Stimulated activated CD4-positive, alpha-beta T cell treated with anti-CD3 and anti-CD28 coated beads, Interleukin-4, amount 100 ng/mL, for 48 hours (primary cell): ENCODE data around the gene BNC1.
"Not testable (repeated sequence)": the region's sequence is repeated elsewhere in the genome, so short reads cannot be mapped to it uniquely, and the experiment has no call there.

Experiments
- DNase-seq, 2 donors: peaks; one replicate each; pipeline ENCODE4 v3.0.0-alpha.2; 2020; ENCODE audit warnings: low read depth in 2 of 2

The BNC1 gene

DNA sequence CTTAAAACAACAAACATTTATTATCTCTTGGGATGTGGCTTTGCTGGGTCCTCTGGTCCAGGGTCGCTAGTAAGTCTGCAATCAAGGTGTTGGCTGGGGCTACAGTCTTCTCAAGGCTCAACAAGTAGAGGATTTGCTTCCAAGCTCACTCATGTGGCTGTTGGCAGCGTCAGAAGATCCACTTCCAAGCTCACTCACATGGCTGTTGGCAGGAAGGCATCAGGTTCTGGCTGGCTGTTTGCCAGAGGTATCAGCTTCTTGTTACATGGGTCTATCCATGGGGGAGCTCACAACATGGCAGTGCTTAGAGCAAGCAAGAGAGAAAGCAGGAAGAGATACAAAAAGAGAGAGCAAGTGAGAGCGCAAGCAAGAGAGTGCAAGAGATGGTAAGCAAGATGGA is 15.0 kb upstream of the BNC1 start:
- DNase-seq = no peak

DNA sequence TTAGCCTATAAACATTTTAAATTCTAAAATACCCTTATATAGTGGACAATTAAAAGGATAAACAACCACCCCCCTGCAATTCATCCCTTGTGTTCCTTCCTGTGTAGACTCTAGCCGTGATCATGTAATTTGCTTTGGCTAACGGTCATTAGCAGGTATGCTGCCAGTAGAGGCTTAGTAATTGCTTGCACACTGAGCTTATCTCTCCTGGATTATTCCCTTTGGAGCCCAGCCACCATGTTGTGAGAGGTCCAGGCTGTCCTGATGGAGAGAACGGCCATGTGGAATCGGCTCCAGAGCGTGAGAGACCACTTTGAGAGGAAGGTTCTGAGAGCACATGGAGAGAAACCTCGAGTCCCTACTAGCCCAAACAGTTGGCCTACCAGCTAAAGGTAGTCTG is 11.0 kb upstream of the BNC1 start:
- DNase-seq = no peak

DNA sequence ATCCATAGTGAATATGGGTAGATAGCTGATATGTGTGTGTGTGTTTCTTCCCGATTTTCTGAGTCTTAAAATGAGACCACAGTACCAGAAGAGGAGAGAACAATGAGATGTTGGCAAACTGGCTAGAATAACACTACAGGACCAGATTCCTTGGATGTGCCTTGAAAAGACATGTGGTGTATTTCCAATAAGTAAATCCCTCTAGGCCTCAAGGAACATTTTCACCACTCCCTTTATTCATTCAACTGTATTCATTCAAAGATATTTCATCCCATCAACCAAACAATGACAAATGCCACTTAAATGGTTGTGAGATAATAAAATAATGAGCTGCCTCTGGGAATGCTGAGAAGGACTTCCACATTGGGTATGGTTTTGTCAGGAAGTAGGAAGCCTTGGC is 8.7 kb upstream of the BNC1 start:
- no peak for DNase-seq

DNA sequence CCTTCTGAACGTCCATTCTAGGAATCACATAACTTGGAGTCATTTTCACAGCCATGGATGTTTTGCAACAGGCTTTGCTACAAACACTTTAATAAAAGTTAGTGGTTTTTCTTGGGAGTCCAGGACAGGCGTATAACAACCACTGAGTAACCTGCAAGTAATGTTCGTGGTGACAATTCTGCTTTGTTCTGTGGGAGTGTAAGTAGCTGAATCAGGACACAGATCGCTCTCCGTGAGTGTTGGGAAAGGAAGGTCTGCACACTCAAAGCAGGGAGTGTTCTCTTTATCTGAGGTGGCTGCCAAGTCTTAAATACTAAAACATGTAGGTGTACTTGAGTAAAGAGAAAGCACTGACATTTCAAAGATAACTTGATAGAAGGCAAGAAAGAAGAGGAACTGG is 7.9 kb upstream of the BNC1 start:
- DNase-seq = no peak

DNA sequence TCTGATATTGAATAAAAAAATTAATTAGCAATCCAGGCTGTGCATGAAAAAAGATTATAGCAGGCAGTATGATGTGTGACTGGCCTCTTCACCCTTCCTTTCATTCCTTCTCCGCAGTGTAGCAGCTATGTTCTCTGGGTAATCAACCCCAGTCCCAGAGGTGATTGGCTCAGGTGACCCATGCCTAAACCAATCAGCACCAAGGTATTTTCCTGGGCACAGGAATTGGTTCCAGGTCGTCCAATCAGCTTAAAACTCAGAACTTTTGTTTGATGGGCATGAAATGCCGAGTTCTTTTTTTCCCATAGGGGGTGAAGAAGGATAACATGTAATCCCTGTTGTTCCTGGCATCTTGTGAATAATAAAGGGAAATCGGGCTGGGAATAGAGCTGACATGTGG is 5.8 kb upstream of the BNC1 start:
- no peak for DNase-seq

DNA sequence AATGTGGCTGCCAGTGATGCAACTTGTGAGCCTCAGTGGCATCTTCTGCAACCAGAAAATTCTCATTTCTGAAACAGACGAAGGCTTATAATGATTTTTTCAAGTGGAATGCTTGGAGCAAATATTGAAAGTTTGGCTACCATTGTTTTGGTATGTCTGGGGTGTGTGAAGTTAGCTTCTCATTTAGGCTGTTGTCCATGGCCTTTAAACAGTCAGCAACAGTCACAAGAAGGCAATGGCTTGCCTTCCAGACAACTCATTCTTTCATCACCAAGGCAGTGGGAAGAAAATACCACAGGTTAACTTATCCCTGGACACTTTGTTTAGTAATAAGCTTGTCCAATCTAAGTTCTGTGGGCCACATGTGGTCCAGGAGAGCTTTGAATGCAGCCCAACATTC is 4.7 kb upstream of the BNC1 start:
- DNase-seq = no peak

DNA sequence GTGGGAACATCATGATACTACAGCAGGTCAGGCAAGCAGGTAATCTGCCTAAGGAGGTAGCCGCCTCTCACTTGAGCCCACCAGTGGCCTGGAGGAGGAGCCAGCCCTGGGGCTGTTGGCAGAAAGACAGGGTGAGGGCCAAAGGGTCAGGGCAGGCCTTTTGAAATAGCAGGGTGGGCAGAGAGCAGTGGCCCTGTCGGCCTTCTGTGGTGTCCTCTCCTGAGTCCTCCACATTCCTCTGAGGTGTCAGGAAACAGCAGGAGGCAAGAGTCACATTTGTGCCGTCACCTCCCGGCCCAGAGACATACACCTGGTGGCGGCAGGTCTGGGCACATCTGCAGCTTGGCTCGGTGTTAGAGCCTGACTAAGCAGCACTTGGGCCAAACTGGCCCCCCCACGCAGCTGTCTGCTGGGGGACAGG is 3.9 kb upstream of the BNC1 start:
- no peak for DNase-seq

DNA sequence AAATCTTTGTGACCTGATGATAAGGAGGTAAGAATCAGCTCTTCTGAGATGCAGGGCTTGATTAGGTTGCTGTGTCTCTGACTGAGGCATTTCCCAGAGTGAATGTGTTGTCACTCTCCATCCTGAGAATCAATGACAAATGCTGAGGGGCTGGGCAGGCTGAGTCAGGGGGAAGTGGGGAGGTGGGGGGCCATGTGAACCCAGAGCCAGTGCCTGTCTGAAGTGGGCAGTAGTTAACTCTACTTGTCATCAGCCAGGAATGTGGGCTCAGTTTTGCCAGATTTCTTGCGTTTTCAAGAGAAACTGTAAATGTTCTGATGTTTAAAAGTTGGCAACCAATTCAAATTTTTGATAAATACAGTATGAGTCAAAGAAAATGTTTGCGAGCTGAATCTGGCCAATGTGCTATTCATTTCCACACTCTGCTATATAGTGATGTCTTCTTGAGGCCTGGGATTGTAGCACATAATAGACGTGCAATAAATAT is 3.1 kb upstream of the BNC1 start:
- no peak for DNase-seq

DNA sequence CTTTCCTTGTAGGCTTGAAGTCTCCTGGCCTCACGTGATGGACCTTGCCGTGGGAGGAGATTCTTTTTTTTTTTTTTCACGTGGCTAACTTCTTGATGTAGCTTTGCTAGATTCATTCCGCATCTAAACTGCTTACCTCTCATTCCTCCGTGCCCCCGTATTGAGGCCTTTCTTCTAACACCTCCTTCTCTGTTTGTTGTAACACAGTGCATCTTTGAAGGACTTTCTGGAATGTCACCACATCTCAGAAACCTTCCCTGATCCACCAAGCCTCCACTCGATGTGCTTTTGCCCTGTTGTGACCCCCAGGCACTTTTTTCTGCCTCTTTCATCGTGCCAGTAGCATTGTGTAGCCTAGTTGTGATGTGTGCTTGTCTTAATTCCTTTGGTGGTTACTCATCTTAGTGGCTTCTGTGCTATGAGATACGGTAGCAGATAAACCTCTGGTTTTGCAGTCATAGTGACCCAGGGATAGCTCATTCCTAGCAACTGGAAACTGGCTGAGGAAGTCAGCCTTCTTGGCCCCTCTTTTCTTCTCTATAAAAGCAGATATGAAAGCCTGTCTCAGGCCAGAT is 1.6 kb upstream of the BNC1 start:
- no peak for DNase-seq

DNA sequence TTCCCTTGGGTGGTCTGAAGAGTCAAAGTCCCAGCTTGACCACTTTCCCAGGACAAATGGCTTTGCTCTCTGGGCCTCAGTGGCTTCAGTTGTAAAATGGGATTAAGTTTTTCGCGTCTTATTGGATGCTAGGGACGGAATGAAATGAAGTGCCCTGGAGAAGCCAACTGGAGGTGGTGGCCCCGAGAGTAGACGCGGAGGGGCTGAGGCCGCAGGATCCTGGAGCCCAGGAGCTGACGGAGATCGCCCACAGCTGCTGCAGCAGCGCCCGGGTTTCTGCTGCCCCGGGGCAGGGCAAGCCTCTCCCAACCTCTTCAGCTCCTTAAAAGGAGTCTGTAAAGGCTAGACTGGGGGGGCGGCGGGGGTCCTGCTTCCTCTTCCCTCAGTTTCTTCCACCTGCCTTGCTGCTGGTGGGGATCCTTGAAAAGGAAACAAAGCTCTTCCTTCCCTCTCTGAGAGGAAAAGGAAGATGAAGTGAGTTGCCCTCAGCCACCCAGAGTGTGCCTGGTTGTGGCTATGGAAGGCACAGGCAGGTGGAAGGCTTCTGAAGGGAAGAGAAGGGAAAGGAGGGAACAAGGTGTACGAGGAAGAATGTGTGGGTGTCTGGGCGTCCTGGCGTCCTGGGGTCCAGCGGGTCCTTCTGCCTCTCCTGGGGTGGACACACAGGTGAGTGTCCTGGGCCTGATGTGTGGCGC is 967 bp upstream of the BNC1 start:
- DNase-seq = no peak

DNA sequence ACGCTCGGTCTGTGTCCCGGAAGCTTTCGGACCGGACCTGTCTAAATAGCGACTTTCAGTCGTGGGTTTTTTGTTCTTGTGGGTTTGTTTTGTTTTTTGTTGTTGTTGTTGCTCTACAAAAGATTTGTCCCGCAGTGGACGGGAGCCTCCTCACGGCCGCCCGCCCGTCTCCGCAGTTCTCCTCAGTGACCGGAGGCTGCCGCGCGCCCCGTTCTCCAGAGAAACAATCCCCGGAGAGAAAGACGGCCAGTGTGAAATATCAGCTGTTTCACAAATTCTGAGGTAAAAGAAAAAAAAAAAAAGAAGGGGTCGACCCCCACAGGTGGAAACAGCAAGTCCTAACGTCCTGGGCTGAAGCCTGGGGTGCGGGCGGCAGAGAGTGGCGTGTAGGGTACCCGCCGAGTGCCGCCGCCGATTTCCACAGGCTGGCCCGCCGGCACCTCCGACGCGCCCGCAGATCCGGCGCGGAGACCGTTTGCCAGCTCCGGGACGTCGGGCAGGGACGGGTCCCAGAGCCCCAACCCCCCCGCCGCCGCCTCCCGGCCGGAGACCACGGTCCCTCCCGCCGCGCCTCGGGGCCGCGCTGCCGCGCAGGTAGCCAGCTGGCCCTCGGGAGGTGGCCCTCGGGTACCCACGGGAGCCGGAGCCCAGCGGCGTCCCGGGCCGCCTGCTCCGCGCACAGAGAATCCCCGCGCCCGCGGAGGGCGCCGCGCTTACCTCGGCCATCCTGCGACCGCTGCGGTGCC is 478 bp downstream of the BNC1 start:
- no peak for DNase-seq

DNA sequence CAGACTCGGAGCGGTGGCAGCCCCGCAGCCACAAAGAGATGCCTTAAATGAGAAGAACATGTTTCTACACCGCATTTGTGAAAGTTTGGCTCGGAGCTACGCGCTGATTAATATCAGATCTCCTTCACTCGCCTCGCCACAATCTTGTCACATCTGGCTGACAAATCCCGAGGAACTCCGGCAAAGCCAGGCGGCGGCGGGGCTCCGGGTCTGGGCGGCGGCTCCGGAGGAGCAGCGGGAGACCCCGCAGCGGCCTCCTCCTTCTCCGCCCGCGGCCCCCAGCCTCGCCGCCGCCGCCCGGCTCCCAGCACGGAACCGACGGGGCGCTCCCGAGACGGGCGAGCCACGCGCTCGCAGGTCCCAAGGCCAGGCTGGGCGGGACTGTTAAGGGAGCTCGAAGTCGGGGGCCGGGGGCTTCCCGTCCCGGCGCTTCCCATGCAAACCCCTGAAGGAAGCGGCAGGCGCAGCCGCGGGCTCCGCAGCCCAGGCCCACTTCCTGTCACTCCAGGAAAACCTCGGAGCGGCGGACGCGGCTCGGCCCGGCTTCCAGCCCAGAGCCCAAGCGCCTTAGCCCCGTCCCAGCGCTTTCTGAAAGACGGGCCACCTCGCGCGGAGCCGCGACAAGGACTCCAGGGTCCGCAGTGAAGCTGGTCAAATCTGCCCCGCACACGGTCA is 1.2 kb downstream of the BNC1 start:
- DNase-seq = no peak

DNA sequence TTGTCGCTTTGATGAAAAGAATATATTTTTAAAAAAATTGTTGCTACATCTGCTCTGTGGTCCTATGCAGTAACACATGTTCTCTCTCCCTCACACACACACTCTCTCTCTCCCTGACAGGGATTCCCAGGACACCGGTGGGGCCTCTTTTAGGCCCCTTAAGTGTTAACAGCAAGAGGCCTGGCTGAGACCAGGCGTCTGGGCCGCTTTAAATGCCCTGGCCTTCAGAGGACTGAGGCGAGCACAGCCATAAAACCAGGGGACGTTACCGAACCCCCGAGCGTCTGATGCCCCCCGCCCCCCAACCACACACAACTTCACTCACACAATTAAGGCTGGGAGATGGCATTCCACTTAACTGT is 1.7 kb downstream of the BNC1 start:
- no peak for DNase-seq

DNA sequence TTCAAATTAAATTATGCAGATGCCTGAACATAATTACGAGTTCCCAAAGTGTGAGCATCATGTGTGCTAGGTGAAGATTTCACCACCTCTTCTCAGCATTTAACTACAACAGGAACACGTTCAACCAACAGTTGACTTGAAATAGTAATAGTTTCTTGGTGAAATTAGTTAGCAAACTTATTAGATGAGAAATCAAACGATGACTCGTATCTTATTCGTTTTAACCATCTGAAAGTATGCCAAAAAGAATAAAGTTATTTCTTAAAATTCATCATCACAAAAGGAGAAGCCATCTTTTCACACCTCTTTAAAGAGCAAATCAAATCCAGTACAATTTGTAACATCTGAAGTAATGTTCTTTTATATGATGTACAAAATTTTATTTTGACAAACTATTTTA is 2.3 kb downstream of the BNC1 start:
- no peak for DNase-seq

DNA sequence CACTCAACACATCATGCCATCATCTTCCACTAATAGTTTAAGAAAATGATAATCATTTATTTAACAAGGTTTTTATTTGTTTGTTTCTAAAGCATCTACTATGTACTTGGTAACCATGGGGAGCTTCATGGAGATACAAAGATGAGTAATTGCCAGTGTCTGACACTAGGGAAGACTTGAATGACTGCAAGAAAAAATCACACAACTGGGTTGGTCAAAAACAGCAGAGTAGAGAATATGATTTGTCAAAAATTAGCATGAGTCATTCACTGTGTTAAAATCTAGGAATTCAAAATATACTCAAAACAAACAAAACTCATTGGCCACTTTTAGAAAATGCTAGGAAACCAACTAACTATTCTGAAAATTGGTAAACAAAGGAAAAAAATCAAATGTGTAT is 6.3 kb downstream of the BNC1 start:
- no peak for DNase-seq

DNA sequence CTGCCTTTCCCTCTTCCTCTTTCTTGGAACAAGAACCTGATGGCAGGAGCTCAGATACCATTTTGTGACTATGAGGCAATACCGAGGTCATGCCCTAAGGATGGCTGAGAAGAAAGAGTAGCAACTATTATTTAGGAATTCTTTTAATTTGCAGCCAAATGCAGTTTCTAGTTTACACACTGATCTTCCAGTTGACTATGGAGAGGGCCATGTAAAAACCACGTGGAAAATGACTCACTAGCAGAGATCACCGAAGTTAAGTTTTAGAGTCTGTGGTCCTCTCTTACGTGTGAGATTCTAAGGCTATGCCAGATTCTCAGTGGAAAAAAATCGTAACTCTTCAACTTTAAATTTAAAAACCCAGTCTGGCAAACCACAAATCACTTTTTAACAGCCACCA is 7.8 kb downstream of the BNC1 start:
- no peak for DNase-seq

DNA sequence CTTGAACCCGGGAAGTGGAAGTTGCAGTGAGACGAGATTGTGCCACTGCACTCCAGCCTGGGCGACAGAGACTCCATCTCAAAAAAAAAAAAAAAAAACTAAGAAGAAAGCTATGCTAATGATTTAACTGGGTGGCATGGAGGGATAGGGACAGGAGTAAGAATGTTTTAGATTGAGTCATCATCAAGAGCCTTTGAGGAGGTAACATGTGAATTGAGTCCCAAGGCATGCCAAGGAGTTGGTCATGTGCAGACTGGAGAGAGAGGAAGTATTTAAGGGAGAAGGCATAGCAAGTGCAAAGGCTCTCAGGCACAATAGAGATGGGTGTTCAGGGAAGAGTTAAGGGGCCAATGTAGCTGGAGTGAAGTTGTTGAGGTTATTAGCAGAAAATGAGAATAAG is 9.1 kb downstream of the BNC1 start:
- DNase-seq = no peak

DNA sequence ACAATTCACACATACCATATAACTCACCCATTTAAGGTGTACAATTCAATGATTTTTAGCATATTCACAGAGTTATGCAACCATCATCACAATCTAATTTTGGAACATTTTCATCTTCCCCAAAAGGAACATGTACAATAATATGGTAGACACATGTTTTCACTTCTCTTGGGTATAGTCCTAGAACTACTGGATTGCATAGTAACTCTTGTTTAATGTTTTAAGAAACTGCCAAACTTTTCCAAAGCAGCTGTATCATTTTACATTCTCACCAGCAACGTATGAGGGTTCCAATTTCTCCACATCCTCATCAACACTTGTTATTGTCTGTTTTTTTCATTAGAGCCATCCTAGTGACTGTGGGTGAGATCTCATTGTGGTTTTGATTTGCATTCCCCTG is 14.3 kb downstream of the BNC1 start:
- no peak for DNase-seq

DNA sequence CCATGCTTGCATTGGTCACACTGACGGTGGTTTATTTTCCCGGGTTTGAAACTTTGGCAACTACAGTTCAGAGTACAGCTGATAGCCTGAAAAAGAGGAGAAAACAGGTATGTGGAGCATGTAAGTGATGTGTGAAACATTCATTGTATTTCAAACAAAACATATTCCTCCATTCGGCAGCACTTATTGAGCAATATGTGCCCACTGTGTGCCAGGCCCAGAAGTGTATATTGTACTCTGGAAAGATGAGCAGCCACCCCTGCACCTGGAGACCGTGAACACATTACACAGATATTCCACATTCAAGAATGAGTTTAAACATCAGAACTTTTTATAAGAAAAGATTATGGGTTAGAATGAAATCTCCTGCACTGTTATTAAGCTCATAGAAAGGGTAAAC is 16.3 kb downstream of the BNC1 start:
- DNase-seq = no peak

DNA sequence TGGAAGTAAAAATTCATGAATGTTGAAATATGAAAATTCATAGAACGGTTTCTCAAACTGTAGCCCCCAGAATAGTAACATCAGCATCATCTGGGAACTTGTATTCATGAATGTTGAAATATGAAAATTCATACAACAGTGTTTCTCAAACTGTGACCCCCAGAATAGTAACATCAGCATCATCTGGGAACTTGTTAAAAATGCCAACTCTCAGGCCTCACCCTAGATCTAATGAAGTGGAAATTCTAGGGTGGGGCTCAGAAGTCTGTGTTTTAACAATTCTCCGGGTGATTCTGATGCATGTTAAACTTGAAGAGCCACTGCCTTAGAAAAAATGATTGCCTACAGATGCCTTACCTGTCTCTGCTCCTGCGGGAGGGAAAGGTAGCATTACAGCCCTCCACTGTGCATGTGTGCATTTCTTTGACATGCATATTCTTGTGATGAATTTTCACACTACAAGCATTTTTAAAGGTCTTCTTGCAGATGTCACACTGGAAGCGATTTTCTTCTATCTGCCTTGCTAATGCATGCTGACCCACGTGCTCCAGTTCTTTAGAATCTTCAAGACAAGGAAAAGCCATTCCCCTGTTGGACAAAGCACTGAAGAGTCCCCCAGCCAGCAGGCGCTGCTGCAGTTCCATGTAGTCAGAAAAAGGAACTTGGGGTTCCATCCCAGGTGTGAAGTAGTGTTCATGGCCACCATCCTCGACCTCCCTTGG is 21.7 kb downstream of the BNC1 start:
- no peak for DNase-seq

DNA sequence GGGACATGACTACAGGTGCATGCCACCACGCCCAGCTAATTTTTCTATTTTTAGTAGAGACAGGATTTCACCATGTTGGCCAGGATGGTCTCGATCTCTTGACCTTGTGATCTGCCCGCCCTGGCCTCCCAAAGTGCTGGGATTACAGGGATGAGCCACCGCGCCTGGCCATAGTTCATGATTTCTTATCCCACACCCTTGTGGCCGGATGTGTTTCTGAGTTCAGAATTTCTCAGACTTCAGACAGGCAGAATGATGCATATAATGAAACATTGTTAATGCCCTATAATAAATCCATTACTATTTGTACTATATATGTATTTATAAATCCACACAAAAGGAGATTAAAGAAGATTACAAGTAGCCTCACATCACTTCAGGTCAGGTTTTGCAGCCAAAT is 22.3 kb downstream of the BNC1 start:
- DNase-seq = not testable (repeated sequence)

DNA sequence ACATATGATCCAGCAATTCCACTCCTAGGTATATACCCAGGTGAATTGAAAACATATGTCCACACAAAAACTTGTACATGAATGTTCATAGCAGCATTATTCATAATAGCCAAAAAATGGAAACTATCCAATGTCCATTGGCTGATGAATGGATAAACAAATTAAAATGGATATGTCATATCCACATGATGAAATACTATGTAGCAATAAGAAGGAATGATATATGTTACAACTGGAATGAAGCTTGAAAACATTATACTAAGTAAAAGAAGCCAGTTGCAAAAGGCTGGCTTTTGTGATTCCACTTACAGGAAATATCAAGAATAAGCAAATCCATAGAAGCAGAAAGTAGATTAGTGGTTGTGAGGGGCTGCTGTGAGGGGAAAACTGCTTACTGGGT is 33.7 kb downstream of the BNC1 start:
- no peak for DNase-seq
